BE2C (cell line): Measurements from ENCODE around the gene IL17RD.
"Not testable (repeated sequence)": the region's sequence is repeated elsewhere in the genome, so short reads cannot be mapped to it uniquely, and the experiment has no call there.

Experiments
- DNase-seq: peaks from one replicate; pipeline ENCODE4 v3.0.0-alpha.2; 2020
- H3K27me3 ChIP-seq: fragments of 250-450 bp; sonication (Bioruptor Pico); 2 replicates; pipeline ENCODE4 v1.5.1; 2020; ENCODE audit warnings: mild to moderate bottlenecking
- H3K36me3 ChIP-seq: fragments of 250-450 bp; sonication (Bioruptor Pico); 2 replicates; pipeline ENCODE4 v1.5.1; 2020; ENCODE audit warnings: mild to moderate bottlenecking
- H3K4me1 ChIP-seq: fragments of 250-450 bp; sonication (Bioruptor Pico); 2 replicates; pipeline ENCODE4 v1.5.1; 2020
- H3K4me3 ChIP-seq: 2 replicates; pipeline ENCODE4 v1.5.1; 2011; ENCODE audit warnings: low read depth, low read length
- H3K9me3 ChIP-seq: fragments of 250-450 bp; sonication (Bioruptor Pico); 2 replicates; pipeline ENCODE4 v1.5.1; 2020
- CTCF ChIP-seq: IDR thresholded peaks from 2 replicates; pipeline ENCODE4 v1.5.1; 2012; ENCODE audit warnings: mild to moderate bottlenecking, low read depth, low read length

IL17RD gene

DNA sequence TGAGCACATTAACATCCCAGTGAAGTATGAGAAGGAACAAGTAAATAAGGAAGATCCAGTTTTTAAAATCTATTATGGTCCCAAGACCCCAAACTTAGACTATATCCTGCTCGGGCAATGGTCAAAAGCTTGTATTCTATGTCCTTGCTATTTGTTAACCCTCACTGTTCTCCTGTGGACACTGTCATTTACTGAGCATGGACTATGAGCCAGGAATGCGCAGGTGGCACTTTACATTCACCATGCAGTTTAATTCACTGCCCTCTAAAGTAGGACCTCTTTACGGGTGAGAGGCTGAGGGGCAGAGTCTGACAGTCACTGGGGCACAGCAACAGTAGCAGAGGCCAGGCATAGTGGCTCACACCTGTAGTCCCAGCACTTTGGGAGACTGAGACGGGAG is 76.1 kb downstream of the IL17RD start:
- Histone ChIP-seq H3K36me3 (no peaks in the 10 kb centered on the region), H3K4me3 (no peak overlapping the region), H3K4me1 (no peaks in the 10 kb centered on the region), H3K9me3 (no peaks in the 10 kb centered on the region), H3K27me3 (no peaks in the 10 kb centered on the region)
- DNase-seq, result no peak
- TF ChIP-seq CTCF, result no peak

DNA sequence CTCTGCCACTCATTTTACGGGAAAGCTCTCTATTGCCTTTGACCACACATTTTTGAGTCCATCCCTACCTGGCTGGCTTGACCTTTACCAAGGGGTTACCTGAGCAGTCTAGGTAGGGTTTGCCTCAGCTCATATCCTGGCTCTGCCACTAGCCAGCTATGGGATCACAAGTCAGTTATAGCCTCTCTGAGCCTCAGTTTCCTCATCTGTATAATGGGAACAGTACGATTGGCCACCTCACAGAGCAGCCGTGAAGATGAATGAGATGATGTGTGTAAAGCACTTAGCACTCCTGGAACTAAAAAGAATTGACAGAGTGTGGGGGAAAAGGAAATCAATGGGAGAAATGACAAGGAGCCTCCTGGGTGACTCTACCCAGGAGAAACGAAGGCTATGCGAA is 76.7 kb downstream of the IL17RD start:
- no peaks in the 10 kb centered on the region for H3K27me3 ChIP-seq
- TF ChIP-seq CTCF, result no peak
- H3K36me3 ChIP-seq, result no peaks in the 10 kb centered on the region
- DNase-seq, result no peak
- no peaks in the 10 kb centered on the region for H3K9me3 ChIP-seq
- H3K4me3 ChIP-seq, result no peak overlapping the region
- H3K4me1 ChIP-seq, result no peaks in the 10 kb centered on the region

DNA sequence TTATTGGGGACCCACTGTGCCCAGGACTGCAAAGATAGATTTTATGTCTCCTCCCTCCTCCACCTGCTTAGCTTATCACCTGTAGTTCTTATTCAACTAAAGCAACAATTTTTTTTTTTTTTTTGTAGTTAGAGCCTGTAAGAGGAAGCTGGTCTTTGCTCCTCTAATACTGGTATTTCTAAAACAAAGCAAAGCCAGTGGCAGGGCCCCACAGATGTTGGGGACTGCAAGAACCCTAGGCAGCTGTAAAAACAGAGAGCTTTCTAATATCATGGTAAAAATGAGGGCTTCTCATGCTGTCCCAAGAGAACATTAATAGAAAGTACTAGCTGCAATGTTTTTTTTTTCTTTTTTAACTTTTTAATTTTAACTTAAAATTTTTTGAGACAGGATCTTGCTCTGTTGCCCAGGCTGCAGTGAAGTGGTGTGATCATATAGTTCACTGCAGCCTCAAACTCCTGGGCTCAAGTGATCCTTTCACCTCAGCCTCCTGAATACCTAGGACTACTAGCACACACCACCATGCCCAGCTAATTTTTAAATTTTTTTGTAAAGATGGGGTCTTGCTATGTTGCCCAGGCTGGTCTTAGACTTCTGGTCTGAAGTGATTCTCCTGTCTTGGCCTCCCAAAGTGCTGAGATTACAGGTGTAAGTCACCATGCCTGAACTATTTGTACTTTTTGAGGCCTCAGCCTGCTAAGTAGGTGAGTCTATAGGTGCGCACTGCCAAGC is 77.6 kb downstream of the IL17RD start:
- Histone ChIP-seq H3K4me3 (no peak overlapping the region), H3K4me1 (no peaks in the 10 kb centered on the region)
- DNase-seq, result no peak

GRCh38 chr3:57086201-57086600 is 79.0 kb downstream of the IL17RD start:
- no peaks in the 10 kb centered on the region for H3K4me1 ChIP-seq
- H3K4me3 ChIP-seq, result no peak overlapping the region
- H3K36me3 ChIP-seq, result no peaks in the 10 kb centered on the region
- TF ChIP-seq CTCF, result no peak
- no peaks in the 10 kb centered on the region for H3K27me3 ChIP-seq
- no peaks in the 10 kb centered on the region for H3K9me3 ChIP-seq
- no peak for DNase-seq

More for the DNA sequence above, 77.6 kb downstream of the IL17RD start:
- no peaks in the 10 kb centered on the region for H3K9me3 ChIP-seq
- no peak for TF ChIP-seq CTCF
- no peaks in the 10 kb centered on the region for H3K36me3 ChIP-seq
- no peaks in the 10 kb centered on the region for H3K27me3 ChIP-seq

GRCh38 chr3:57085211-57085610 is 79.9 kb downstream of the IL17RD start:
- H3K4me3 ChIP-seq, result no peak overlapping the region
- no peaks in the 10 kb centered on the region for H3K36me3 ChIP-seq
- H3K27me3 ChIP-seq, result no peaks in the 10 kb centered on the region
- DNase-seq, result no peak
- no peaks in the 10 kb centered on the region for H3K4me1 ChIP-seq
- no peak for TF ChIP-seq CTCF
- no peaks in the 10 kb centered on the region for H3K9me3 ChIP-seq

DNA sequence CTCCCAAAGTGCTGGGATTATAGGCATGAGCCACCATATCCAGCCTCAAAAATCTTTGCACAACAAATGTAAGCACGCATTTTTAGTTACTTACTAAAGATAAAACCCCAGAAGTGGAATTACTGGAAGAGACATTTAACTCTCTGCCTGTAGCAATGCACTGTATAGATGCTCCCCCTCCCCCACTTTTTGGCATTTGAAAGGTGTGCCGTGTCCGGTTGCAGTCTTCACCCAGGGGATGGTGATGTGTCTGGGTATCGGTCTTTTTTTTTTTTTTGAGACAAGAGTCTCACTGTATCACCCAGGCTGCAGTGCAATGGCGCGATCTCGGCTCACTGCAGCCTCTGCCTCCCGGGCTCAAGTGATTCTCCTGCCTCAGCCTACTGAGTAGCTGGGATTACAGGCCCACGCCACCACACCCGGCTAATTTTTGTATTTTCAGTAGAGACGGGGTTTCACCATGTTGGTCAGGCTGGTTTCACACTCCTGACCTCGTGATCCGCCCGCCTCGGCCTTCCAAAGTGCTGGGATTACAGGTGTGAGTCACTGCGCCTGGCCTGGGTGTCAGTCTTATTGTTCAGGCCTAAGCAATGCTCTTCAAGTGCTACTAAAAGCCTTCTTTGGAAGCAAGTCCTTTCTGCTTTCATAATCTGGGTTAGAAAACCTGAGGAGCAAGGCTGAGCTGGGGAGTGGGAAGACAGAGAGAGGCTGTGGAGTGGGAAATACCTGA is 81.7 kb downstream of the IL17RD start:
- not testable (repeated sequence) for H3K9me3 ChIP-seq, DNase-seq, H3K4me1 ChIP-seq, H3K36me3 ChIP-seq, H3K4me3 ChIP-seq, H3K27me3 ChIP-seq
